Upper lobe of left lung (tissue), 6 donors: ENCODE data around the gene SEC14L6. TPM values are rescaled to one million over a fixed set of nuclear protein-coding genes. Genes with fewer than 3 reads are reported as not detected.
"Not testable (repeated sequence)": the region's sequence is repeated elsewhere in the genome, so short reads cannot be mapped to it uniquely, and the experiment has no call there.

Experiments
- ATAC-seq, 2 donors: fragments of 200-7000 bp; cut with Tn5 transposase; one replicate each; pipeline ENCODE4 v1.9.1; 2022; ENCODE audit warnings: mild to moderate bottlenecking in 2 of 2, moderate library complexity in 2 of 2; ENCODE audit not compliant: low FRiP score in 2 of 2
- DNase-seq, 2 donors: peaks; one replicate each; pipeline ENCODE4 v3.0.0-alpha.2; 2019 to 2020
- H3K27ac ChIP-seq, 4 donors: fragments of 200-600 bp; sonication (generic); one replicate each; pipeline ENCODE4 v1.5.1; 2016 to 2019
- H3K27me3 ChIP-seq, 4 donors: fragments of 200-600 bp; sonication (generic); one replicate each; pipeline ENCODE4 v1.5.1; 2017 to 2019
- H3K36me3 ChIP-seq, 4 donors: fragments of 200-600 bp; sonication (generic); one replicate each; pipeline ENCODE4 v1.5.1; 2016 to 2019
- H3K4me1 ChIP-seq, 4 donors: fragments of 200-600 bp; sonication (generic); one replicate each; pipeline ENCODE4 v1.5.1; 2018 to 2019
- H3K4me3 ChIP-seq, 4 donors: fragments of 200-600 bp; sonication (generic); one replicate each; pipeline ENCODE4 v1.5.1; 2017 to 2019; ENCODE audit warnings: mild to moderate bottlenecking in 2 of 4, moderate library complexity in 1 of 4
- H3K9me3 ChIP-seq, 4 donors: fragments of 200-600 bp; sonication (generic); one replicate each; pipeline ENCODE4 v1.5.1; 2018 to 2019
- EP300 ChIP-seq, 4 donors: sonication (generic); formaldehyde crosslinking; IDR thresholded peaks; one replicate each; pipeline ENCODE4 v1.5.1; 2017; ENCODE audit warnings: antibody characterized with exemption in 4 of 4, control low read depth in 2 of 4
- POLR2A ChIP-seq, 4 donors: fragments of 450-650 bp; IDR thresholded peaks; one replicate each; pipeline ENCODE4 v1.5.1; 2016 to 2017; ENCODE audit warnings: antibody characterized with exemption in 4 of 4, mild to moderate bottlenecking in 2 of 4
- POLR2AphosphoS5 ChIP-seq, 2 donors: sonication (generic); formaldehyde crosslinking; IDR thresholded peaks; one replicate each; pipeline ENCODE4 v1.5.1; 2017; ENCODE audit warnings: antibody characterized with exemption in 2 of 2
- WGBS, 2 donors: methylation state at CpG; one replicate each; pipeline ENCODE4 v1.1.5; 2017 to 2018; 5-methylcytosine and 5-hydroxymethylcytosine counted together
- total RNA-seq, 6 donors: library from RNA; depleted of rRNA in 4 of 6; stranded (reverse); fragments of >200 nt in 4 of 6; gene quantifications; one replicate each; pipeline versions ENCODE4 v1.1.0 to v1.2.1, GENCODE V29; 2016 to 2021
- TF ChIP-seq, protein P1 (sequence below), 6 experiments: fragments of 450-650 bp in 4 of 6; fragments of 200-600 bp in 2 of 6; sonication (generic) in 2 of 6; IDR thresholded peaks; one replicate each; pipeline ENCODE4 v1.5.1; 2016 to 2019; ENCODE audit warnings: antibody characterized with exemption in 6 of 6
- donor health status: DM: no; HTN: no; CAD: no; lungs with moderate emphysema.
- donor health status: DM: no; HTN: yes; CAD: no; lungs with severe emphysema.

Gene SEC14L6
- total RNA-seq, 6 donors from 2014 or later: 11.4 to 41.3 (median 20.9) TPM

DNA sequence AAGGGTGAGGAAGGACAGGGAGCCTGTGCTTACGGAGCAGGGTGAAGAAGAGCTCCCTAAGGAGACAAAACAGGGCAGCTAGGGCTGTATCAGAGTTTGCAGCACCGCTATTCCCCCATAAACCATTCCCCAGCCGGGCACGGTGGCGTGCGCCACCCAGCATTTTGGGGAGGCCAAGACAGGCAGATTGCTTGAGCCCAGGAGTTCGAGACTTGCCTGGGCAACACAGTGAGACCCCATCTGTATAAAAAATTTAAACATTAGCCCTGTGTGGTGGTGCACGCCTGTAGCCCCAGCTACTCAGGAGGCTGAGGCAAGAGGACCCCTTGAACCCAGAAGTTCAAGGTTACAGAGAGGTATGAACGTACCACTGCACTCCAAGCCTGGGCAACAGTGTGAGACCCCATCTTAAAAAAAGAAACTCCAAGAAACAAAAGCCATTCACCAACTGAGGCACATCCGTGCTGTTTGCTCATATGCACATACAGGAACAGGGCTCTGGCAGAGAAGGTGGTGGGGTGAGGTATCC lies 23.2 kb upstream of the SEC14L6 start:
- TF ChIP-seq POLR2A (IDR thresholded peaks at IDR 0.05): no peak
- no peak for TF ChIP-seq POLR2AphosphoS5 (IDR thresholded peaks at IDR 0.05)
- no peak for TF ChIP-seq EP300 (IDR thresholded peaks at IDR 0.05)
- TF ChIP-seq, protein P1, sequence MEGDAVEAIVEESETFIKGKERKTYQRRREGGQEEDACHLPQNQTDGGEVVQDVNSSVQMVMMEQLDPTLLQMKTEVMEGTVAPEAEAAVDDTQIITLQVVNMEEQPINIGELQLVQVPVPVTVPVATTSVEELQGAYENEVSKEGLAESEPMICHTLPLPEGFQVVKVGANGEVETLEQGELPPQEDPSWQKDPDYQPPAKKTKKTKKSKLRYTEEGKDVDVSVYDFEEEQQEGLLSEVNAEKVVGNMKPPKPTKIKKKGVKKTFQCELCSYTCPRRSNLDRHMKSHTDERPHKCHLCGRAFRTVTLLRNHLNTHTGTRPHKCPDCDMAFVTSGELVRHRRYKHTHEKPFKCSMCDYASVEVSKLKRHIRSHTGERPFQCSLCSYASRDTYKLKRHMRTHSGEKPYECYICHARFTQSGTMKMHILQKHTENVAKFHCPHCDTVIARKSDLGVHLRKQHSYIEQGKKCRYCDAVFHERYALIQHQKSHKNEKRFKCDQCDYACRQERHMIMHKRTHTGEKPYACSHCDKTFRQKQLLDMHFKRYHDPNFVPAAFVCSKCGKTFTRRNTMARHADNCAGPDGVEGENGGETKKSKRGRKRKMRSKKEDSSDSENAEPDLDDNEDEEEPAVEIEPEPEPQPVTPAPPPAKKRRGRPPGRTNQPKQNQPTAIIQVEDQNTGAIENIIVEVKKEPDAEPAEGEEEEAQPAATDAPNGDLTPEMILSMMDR (IDR thresholded peaks at IDR 0.05): no peak
- 88 to 90% methylated on average over 9 to 10 of the region's 10 CpGs for WGBS, 2 donors
- DNase-seq (no peak), ATAC-seq (no peak)
- peaks cover 2 to 13% (median 11%) of the 10 kb centered on the region in 4 donors for H3K4me1 ChIP-seq
- no peak overlapping the region for H3K27ac ChIP-seq
- H3K27me3 ChIP-seq: no peaks in the 10 kb centered on the region
- no peaks in the 10 kb centered on the region for H3K36me3 ChIP-seq
- no peak overlapping the region for H3K4me3 ChIP-seq
- no peaks in the 10 kb centered on the region for H3K9me3 ChIP-seq

DNA sequence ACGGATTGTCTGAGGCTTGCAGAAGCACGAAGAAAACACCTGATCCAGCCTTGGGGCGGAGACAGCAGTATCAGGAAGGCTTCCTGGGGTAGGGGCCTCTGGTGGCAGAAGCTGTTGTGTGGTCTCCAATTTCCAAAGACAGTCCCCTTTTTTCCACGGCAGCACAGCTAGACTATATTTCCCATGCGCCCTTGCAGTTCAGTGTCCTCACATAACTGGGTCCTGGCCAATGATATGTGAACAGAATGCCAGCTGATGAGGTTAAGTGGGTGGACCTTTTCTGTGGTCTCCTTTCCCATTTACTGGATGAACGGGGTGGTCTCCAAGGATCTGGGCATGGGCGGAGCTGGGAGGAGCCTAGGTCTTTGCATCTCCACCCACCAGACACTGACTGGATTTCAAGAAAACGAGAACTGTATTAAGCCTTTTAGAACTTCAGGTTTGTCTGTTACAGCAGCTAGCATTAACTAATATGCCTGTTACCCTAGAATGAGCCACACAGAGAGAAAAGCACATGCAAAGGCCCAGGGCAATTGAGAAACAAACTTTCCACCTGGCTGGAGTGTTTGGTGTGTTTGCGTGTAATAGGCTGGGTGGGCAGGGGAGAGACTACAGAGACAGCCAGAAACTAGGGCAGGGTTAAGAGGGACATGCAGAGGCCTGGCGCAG lies 21.7 kb upstream of the SEC14L6 start:
- TF ChIP-seq POLR2AphosphoS5 (IDR thresholded peaks at IDR 0.05) (no peak), POLR2A (IDR thresholded peaks at IDR 0.05) (no peak), EP300 (IDR thresholded peaks at IDR 0.05) (no peak)
- Histone ChIP-seq H3K9me3 (no peaks in the 10 kb centered on the region), H3K4me3 (no peak overlapping the region), H3K27ac (no peak overlapping the region), H3K36me3 (no peaks in the 10 kb centered on the region), H3K27me3 (no peaks in the 10 kb centered on the region), H3K4me1 (peaks cover 0 to 2% (median under 1%) of the 10 kb centered on the region in 4 donors)
- DNase-seq (no peak), ATAC-seq (no peak)
- 76% methylated on average over 7 to 10 of the region's 10 CpGs for WGBS, 2 donors

DNA sequence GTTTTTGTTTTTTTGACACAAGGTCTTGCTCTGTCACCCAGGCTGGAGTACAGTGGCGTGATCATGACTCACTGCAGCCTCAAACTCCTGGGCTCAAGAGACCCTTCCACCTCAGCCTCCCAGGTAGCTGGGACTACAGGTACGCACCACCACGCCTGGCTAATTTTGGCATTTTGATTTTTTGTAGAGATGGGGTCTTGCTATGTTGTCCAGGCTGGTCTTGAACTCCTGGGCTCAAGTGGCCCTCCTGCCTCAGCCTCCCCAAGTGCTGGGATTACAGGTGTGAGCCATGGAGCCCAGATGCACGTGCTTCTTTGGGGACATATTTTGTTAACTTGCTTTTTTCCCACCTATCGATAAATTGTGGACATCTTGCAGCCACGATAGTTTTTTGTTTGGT lies 20.7 kb upstream of the SEC14L6 start:
- not testable (repeated sequence) for H3K9me3 ChIP-seq, H3K4me3 ChIP-seq, H3K27ac ChIP-seq, ATAC-seq, H3K4me1 ChIP-seq, DNase-seq, H3K27me3 ChIP-seq, H3K36me3 ChIP-seq
- 90 to 93% methylated on average over 6 of the region's 6 CpGs for WGBS, 2 donors

DNA sequence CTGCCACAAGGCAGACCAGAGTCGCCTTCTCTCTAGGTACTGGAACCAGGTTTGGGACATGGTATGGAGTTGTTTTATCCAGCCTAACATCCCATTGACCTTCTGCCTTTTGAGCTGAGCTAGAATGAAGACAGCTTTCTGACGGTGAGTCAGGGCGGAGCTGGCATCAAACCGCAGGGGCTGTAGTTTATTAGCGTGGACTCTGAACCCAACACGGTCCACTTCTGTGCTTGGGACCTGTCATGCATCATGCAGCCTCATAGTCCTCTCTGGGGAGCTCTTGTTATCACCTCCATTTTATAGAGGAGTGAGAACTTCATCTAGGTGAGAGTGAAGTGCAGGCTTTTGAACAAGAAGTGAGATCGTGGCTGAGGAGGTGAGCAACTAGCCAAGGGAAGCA lies 19.6 kb upstream of the SEC14L6 start:
- no peaks in the 10 kb centered on the region for H3K36me3 ChIP-seq
- H3K9me3 ChIP-seq: no peaks in the 10 kb centered on the region
- ATAC-seq: no peak
- no peaks in the 10 kb centered on the region for H3K4me1 ChIP-seq
- no peaks in the 10 kb centered on the region for H3K27me3 ChIP-seq
- H3K4me3 ChIP-seq: no peak overlapping the region
- H3K27ac ChIP-seq: no peak overlapping the region
- TF ChIP-seq POLR2A (IDR thresholded peaks at IDR 0.05): no peak
- TF ChIP-seq, protein P1 (IDR thresholded peaks at IDR 0.05): no peak
- no peak for TF ChIP-seq POLR2AphosphoS5 (IDR thresholded peaks at IDR 0.05)
- no peak for TF ChIP-seq EP300 (IDR thresholded peaks at IDR 0.05)
- no peak for DNase-seq
- 75% methylated on average over 6 to 7 of the region's 7 CpGs for WGBS, 2 donors

DNA sequence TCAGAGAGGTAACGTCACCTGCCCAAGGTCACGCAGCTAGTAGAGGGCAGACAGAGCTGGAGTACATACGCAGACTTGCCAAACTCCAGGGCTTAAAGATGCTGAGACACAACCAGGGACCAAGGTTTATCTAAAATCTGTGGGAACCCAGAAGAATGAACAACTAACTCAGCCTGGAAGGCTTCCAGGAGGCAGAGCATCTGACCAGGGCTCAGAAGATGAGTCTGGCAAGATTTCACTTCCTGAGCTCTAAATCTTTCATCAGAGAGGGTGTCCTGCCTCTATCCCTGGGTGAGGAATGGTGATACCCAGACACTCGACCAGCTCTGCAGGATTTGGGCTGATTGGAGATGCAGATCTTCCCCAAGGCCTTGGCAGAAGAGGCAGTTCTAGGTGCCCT lies 18.8 kb upstream of the SEC14L6 start:
- Histone ChIP-seq H3K4me3 (no peak overlapping the region), H3K27me3 (no peaks in the 10 kb centered on the region), H3K36me3 (no peaks in the 10 kb centered on the region), H3K9me3 (no peaks in the 10 kb centered on the region), H3K4me1 (no peaks in the 10 kb centered on the region), H3K27ac (no peak overlapping the region)
- DNase-seq (no peak), ATAC-seq (no peak)
- TF ChIP-seq, protein P1 (IDR thresholded peaks at IDR 0.05): no peak
- no peak for TF ChIP-seq POLR2A (IDR thresholded peaks at IDR 0.05)
- no peak for TF ChIP-seq EP300 (IDR thresholded peaks at IDR 0.05)
- no peak for TF ChIP-seq POLR2AphosphoS5 (IDR thresholded peaks at IDR 0.05)
- WGBS, 2 donors: 82 to 97% methylated on average over 3 to 4 of the region's 4 CpGs

DNA sequence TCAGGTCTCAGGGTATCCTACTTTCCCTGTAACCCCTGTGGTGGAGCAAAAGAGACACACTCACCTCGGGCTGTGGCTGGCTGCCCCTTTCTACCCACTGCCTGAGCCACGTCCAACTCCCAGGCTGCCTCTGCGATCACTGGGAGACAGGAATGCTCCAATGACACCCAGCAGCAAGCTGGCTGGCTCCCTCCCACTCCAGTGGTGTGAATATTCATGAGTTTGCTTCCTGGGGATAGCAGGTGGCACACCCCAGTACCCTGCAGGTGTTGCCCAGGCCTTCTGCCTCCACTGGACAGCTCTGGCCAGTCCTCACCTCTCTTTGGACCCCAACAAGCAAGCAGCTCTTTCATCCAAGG lies 18.2 kb upstream of the SEC14L6 start:
- no peaks in the 10 kb centered on the region for H3K4me1 ChIP-seq
- ATAC-seq (no peak), DNase-seq (no peak)
- no peaks in the 10 kb centered on the region for H3K9me3 ChIP-seq
- WGBS, 2 donors: 56 to 62% methylated on average over 3 of the region's 3 CpGs
- H3K36me3 ChIP-seq: no peaks in the 10 kb centered on the region
- TF ChIP-seq POLR2A (IDR thresholded peaks at IDR 0.05): no peak
- TF ChIP-seq EP300 (IDR thresholded peaks at IDR 0.05): no peak
- TF ChIP-seq, protein P1 (IDR thresholded peaks at IDR 0.05): no peak
- no peak for TF ChIP-seq POLR2AphosphoS5 (IDR thresholded peaks at IDR 0.05)
- no peak overlapping the region for H3K4me3 ChIP-seq
- H3K27me3 ChIP-seq: no peaks in the 10 kb centered on the region
- no peak overlapping the region for H3K27ac ChIP-seq
